Activated naive CD4-positive, alpha-beta T cell treated with anti-CD3 and anti-CD28 coated beads, Interleukin-2, amount 50 U/mL, for 72 hours (primary cell): ENCODE data around the gene UBB. TPM values are rescaled to one million over a fixed set of nuclear protein-coding genes. Genes with fewer than 3 reads are reported as not detected.

Source experiments
- ATAC-seq, 2 donors: fragments of 150-1000 bp; cut with Tn5 transposase; 2 replicates each; pipeline ENCODE4 v1.10.0; 2021; ENCODE audit warnings: mild to moderate bottlenecking in 2 of 2, moderate library complexity in 2 of 2
- DNase-seq, 2 donors: peaks; one replicate each; pipeline ENCODE4 v3.0.0; 2021 to 2022; ENCODE audit warnings: low spot score in 2 of 2
- H3K27ac Mint-ChIP-seq, 2 donors: one replicate each; pipeline ENCODE4 v1.8.0; 2022; ENCODE audit warnings: mild to moderate bottlenecking in 2 of 2, mixed read lengths in 2 of 2
- H3K36me3 Mint-ChIP-seq, 2 donors: one replicate each; pipeline ENCODE4 v1.8.0; 2022; ENCODE audit warnings: mixed read lengths in 2 of 2
- H3K9me3 Mint-ChIP-seq, 2 donors: one replicate each; pipeline ENCODE4 v1.8.0; 2022; ENCODE audit warnings: mixed read lengths in 2 of 2
- total RNA-seq, 2 donors: library from RNA; stranded (reverse); gene quantifications; one replicate each; pipeline ENCODE4 v1.2.3, GENCODE V29; 2022

The UBB gene
- total RNA-seq: 1,000 to 10,000 TPM; 1,283 to 1,379 TPM

DNA sequence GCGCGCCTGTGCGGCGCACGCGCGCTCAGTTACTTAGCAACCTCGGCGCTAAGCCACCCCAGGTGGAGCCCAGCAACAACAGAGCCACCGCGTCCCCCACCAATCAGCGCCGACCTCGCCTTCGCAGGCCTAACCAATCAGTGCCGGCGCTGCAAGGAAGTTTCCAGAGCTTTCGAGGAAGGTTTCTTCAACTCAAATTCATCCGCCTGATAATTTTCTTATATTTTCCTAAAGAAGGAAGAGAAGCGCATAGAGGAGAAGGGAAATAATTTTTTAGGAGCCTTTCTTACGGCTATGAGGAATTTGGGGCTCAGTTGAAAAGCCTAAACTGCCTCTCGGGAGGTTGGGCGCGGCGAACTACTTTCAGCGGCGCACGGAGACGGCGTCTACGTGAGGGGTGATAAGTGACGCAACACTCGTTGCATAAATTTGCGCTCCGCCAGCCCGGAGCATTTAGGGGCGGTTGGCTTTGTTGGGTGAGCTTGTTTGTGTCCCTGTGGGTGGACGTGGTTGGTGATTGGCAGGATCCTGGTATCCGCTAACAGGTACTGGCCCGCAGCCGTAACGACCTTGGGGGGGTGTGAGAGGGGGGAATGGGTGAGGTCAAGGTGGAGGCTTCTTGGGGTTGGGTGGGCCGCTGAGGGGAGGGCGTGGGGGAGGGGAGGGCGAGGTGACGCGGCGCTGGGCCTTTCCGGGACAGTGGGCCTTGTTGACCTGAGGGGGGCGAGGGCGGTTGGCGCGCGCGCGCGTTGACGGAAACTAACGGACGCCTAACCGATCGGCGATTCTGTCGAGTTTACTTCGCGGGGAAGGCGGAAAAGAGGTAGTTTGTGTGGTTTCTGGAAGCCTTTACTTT, at the start of gene UBB:
TSS of gene UBB (plus strand) at position 452 of the 856 bp plus-strand sequence. CDS start 817 bp downstream, outside the sequence.
- peak; percentile 90 to 94 for DNase-seq
- H3K9me3 Mint-ChIP-seq: no peaks in the 10 kb centered on the region
- peaks cover 34 to 35% of the 10 kb centered on the region in 2 donors for H3K36me3 Mint-ChIP-seq
- peak within 1 kb of the TSS; percentile 99 to 100 for H3K27ac Mint-ChIP-seq
- peak; percentile 96 for ATAC-seq

GRCh38 chr17:16338391-16338790, 42.5 kb upstream of the UBB start:
- no peaks in the 10 kb centered on the region for H3K36me3 Mint-ChIP-seq

GRCh38 chr17:16339402-16339801, 41.5 kb upstream of the UBB start:
- peaks cover 0 to 8% of the 10 kb centered on the region in 2 donors for H3K36me3 Mint-ChIP-seq
- H3K27ac Mint-ChIP-seq: no peak overlapping the region
- no peaks in the 10 kb centered on the region for H3K9me3 Mint-ChIP-seq
- DNase-seq: no peak
- no peak for ATAC-seq

More at GRCh38 chr17:16338391-16338790, 42.5 kb upstream of the UBB start:
- ATAC-seq (no peak), DNase-seq (no peak)
- Mint-ChIP-seq H3K9me3 (no peaks in the 10 kb centered on the region), H3K27ac (no peak overlapping the region)

DNA sequence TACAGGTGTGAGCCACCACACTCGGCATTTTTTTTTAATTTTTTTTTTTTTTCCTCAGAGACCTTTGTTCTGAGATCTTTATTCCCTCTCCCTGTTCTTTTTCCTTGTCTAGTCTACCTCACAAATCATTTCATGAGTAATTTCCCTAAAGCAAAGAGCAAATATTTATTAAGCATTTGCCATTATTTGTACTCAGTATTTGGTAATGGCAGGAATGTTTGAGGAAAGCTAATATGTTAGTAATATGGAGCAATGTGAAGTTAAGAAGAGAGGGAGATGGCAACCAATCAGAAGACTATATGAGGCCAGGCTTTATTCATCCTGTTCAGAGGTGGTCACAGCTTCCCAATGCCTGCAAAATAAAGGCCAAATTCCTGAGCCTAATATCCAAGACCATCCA, 40.9 kb upstream of the UBB start:
- peak overlapping the region in 1 of 2 donors; percentile 74 for H3K27ac Mint-ChIP-seq
- peaks cover 0 to 8% of the 10 kb centered on the region in 2 donors for H3K36me3 Mint-ChIP-seq
- no peaks in the 10 kb centered on the region for H3K9me3 Mint-ChIP-seq
- DNase-seq (no peak), ATAC-seq (no peak)

DNA sequence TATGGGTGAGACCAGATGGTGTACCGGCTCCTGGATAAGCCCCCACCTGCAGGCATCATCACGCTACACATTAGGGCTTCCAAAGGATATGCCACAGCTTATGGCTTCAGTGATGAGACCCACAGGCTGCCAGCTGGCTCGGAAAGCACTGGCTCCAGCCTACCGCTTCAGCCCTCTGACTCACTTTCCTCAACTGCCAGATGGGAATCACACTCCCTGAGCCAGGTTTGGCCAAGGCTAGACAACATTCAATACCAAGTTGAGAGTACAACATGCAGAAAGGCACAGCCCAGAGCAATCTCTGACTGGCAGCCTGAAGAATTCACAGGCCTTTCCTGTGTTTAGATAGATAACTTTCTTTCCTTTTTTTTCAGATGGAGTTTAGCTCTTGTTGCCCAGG, 37.9 kb upstream of the UBB start:
- Mint-ChIP-seq H3K27ac (no peak overlapping the region), H3K36me3 (peaks cover 0 to 12% of the 10 kb centered on the region in 2 donors), H3K9me3 (no peaks in the 10 kb centered on the region)
- no peak for DNase-seq
- no peak for ATAC-seq

DNA sequence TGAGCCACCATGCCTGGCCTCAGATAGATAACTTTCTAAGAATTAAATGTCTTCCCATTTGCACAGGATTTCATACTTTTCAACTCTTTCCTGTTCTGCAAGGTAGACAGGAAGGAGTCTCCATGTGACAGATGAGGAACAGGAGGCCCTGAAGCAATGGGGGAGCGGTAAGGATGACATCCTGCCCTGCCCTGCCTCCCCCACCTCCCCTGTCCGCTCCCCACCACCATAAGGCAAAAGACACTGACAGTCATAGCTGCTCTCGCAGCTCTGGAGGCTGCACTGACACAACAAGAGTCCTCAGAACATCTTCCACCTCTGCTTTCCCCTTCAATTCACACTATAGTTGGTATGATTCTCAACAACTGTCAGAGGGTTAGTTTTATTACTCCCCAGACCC, 37.3 kb upstream of the UBB start:
- H3K36me3 Mint-ChIP-seq: peaks cover 0 to 12% of the 10 kb centered on the region in 2 donors
- H3K27ac Mint-ChIP-seq: peak overlapping the region in 1 of 2 donors; percentile 70
- H3K9me3 Mint-ChIP-seq: no peaks in the 10 kb centered on the region
- ATAC-seq: no peak
- DNase-seq: no peak

GRCh38 chr17:16345565-16345964, 35.3 kb upstream of the UBB start:
- ATAC-seq (no peak), DNase-seq (no peak)
- no peak overlapping the region for H3K27ac Mint-ChIP-seq
- no peaks in the 10 kb centered on the region for H3K9me3 Mint-ChIP-seq
- H3K36me3 Mint-ChIP-seq: peaks cover 0 to 17% of the 10 kb centered on the region in 2 donors

- ATAC-seq (no peak), DNase-seq (no peak)
- no peak overlapping the region for H3K27ac Mint-ChIP-seq
- peaks cover 2 to 18% of the 10 kb centered on the region in 2 donors for H3K36me3 Mint-ChIP-seq
- H3K9me3 Mint-ChIP-seq: no peaks in the 10 kb centered on the region
Measured at GRCh38 chr17:16346721-16347271, 34.1 kb upstream of the UBB start.

- DNase-seq (no peak), ATAC-seq (no peak)
- no peaks in the 10 kb centered on the region for H3K9me3 Mint-ChIP-seq
- no peak overlapping the region for H3K27ac Mint-ChIP-seq
- H3K36me3 Mint-ChIP-seq: peaks cover 10 to 25% of the 10 kb centered on the region in 2 donors
Measured at GRCh38 chr17:16348586-16348985, 32.3 kb upstream of the UBB start.

GRCh38 chr17:16349431-16349830, 31.5 kb upstream of the UBB start:
- Mint-ChIP-seq H3K9me3 (no peaks in the 10 kb centered on the region), H3K36me3 (peaks cover 10 to 17% of the 10 kb centered on the region in 2 donors), H3K27ac (peak overlapping the region in 1 of 2 donors; percentile 88)
- DNase-seq (no peak), ATAC-seq (no peak)

DNA sequence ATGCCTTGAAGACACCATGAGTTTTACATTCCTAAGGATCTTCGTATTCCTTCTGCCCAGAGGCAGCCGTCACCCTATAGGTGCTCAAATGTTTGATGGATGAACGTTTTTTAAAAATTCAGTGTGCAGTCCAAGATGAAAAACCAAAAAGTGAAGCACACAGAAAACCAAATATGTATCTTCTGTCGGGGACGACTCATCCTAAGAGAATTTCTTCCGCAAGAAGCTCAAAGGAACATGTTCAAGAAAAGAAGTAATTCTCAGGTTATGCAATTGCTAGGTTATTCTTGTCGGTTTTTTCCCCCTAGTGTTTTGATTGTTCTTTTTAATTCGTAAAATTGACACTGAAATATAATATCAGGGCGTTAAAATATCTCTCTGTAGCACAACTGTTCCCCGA, 29.1 kb upstream of the UBB start:
- ATAC-seq (no peak), DNase-seq (no peak)
- no peaks in the 10 kb centered on the region for H3K9me3 Mint-ChIP-seq
- H3K27ac Mint-ChIP-seq: peak overlapping the region; percentile 77 to 91
- H3K36me3 Mint-ChIP-seq: peaks cover 10 to 17% of the 10 kb centered on the region in 2 donors

- DNase-seq: peak in 1 of 2 donors; percentile 63
- ATAC-seq: peak; percentile 29 to 55
- peak overlapping the region; percentile 77 to 91 for H3K27ac Mint-ChIP-seq
- no peaks in the 10 kb centered on the region for H3K9me3 Mint-ChIP-seq
- peaks cover 10 to 15% of the 10 kb centered on the region in 2 donors for H3K36me3 Mint-ChIP-seq
Measured at GRCh38 chr17:16352303-16352666, 28.6 kb upstream of the UBB start.

- Mint-ChIP-seq H3K27ac (peak overlapping the region; percentile 77 to 91), H3K36me3 (peaks cover 10 to 13% of the 10 kb centered on the region in 2 donors), H3K9me3 (no peaks in the 10 kb centered on the region)
- ATAC-seq: peak; percentile 71 to 73
- peak; percentile 47 to 65 for DNase-seq
Measured at GRCh38 chr17:16352667-16353316, 28.1 kb upstream of the UBB start.

DNA sequence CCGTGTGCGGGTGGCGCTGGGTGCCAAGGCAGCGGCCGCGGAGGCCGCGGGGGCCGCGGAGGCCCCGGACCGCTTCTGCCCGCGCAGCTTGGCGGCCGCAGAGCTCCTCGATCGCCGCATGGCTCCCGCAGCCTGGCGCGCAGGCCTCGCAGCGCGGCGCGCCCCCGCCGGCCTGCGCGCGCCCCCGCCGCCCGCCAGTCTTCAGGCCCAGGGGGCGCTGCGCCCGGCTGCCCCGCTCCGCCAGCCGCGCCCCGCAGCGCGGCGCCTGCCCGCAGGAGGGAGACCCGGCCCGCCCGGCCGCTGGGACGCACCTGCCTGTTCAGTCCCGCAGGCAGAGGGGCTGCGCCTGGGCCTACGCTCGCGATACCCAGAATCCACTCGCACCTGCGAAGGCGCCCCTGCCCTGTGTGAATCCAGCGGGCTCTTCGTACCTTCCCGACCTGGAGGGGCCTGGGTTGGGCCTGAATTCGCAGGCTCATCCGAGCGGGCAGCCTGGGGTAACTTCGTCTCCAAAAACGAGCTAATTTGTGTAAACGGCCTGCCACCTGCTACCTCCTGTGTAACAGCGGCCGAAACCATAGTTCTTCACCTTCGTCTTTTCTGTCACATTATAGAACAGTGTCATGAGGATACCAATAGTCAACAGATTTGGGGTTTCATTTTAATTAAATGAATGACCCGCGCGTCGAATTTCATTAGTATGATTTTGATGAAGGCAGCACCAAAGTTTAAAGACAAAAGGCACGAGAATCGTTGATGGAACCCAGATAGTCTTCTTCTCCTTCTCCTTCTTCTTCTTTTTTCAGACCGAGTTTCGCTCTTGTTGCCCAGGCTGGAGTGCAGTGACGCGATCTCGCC, 27.3 kb upstream of the UBB start, which contains the start of gene CENPV:
TSS of gene CENPV (minus strand) at position 153 of the 858 bp plus-strand sequence. CDS start at position 120, 33 bp downstream.
- Mint-ChIP-seq H3K9me3 (no peaks in the 10 kb centered on the region), H3K27ac (peak within 1 kb of the TSS; percentile 86 to 91), H3K36me3 (peaks cover 10 to 13% of the 10 kb centered on the region in 2 donors)
- peak; percentile 77 for DNase-seq
- peak; percentile 83 to 86 for ATAC-seq

DNA sequence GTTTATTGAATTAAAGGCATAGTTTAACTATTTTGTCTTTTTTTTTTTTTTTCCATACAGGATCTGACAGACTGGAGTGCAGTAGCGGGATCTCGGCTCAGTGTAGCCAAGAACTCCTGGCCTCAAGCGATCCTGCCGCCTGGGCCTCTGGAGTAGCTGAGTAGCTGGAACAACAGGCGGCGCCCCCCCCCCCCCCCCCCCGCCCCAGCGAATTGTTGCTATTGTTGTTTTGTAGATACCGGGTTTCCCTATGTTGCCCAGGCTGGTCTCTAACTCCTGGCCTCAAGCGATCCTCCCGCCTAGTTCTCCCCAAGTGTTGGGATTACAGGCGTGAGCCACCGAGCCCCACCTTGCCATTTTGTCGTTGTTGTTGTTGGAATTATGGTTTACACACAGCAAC, 26.3 kb upstream of the UBB start:
- Mint-ChIP-seq H3K27ac (no peak overlapping the region), H3K36me3 (peaks cover 10% of the 10 kb centered on the region in 2 donors), H3K9me3 (no peaks in the 10 kb centered on the region)
- no peak for ATAC-seq
- DNase-seq: no peak

DNA sequence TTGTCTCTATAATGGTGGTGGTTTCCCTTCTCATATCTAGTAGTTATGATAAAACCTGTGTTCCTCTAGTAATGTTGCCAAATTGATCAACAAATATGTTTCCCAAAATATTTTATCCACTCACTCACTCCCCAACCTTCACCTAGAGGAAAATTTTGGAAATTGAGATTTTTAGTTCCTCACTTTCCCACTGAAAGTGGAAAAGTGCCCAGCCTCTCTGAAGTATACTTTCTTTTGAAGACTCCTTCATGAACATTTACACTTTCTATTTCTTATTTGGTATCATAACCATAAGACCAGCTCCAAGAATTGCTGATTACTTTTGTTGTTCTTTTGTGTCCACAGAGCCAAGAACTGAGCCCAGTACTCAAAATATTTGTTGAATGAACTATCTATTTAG, 22.5 kb upstream of the UBB start:
- no peaks in the 10 kb centered on the region for H3K36me3 Mint-ChIP-seq
- no peak overlapping the region for H3K27ac Mint-ChIP-seq
- ATAC-seq (no peak), DNase-seq (no peak)
- H3K9me3 Mint-ChIP-seq: no peaks in the 10 kb centered on the region
